ENCODE measurements around the gene MX1. TPM values are rescaled to one million over a fixed set of nuclear protein-coding genes. Genes with fewer than 3 reads are reported as not detected.

MX1 gene
- total RNA-seq, 4 donors from 2014 or later = 27.3 to 82.2 (median 61.9) TPM

GRCh38 chr21:41506005-41506594 lies 80.1 kb downstream of the MX1 start:
- peaks cover 0 to 54% (median 28%) of the 10 kb centered on the region in 4 donors for H3K4me1 ChIP-seq
- no peak for DNase-seq
- peaks cover 40% of the 10 kb centered on the region for H3K27me3 ChIP-seq
- H3K9me3 ChIP-seq = no peaks in the 10 kb centered on the region
- H3K4me3 ChIP-seq = peak overlapping the region; percentile 32 to 83 (median 60)
- intact Hi-C loops (cut with DNase I; ENCODE audit: low total_unique reads) = no loop called here
- H3K36me3 ChIP-seq = no peaks in the 10 kb centered on the region
- 44% methylated on average over 7 of the region's 7 CpGs; no CpG with 5 or more reads in 1 of the 2 donors for WGBS, 2 donors (ENCODE audit: low coverage in 1 of 2)
- TF ChIP-seq POLR2A (IDR thresholded peaks at IDR 0.05) (no peak), EP300 (IDR thresholded peaks at IDR 0.05; ENCODE audit: low read depth) (no peak), POLR2AphosphoS5 (IDR thresholded peaks at IDR 0.05) (no peak), CTCF (IDR thresholded peaks at IDR 0.05) (no peak)
- peak overlapping the region; percentile 87 to 94 (median 92) for H3K27ac ChIP-seq
- in situ Hi-C loops (cut with MboI; ENCODE audit: low pct_ligation_motif_present in 1 of 4, low pct_unique_long_range_greater_than_20kb in 1 of 4, low sequenced_read_pairs in 3 of 4) = no loop called here

- Histone ChIP-seq H3K9me3 (no peaks in the 10 kb centered on the region), H3K27ac (peak overlapping the region; percentile 87 to 94 (median 92)), H3K4me1 (peaks cover 0 to 54% (median 24%) of the 10 kb centered on the region in 4 donors), H3K36me3 (no peaks in the 10 kb centered on the region), H3K4me3 (peak overlapping the region; percentile 44 to 83 (median 60)), H3K27me3 (peaks cover 40% of the 10 kb centered on the region)
- DNase-seq = peak; percentile 56
- peak; percentile 25 for TF ChIP-seq POLR2A (IDR thresholded peaks at IDR 0.05)
- no peak for TF ChIP-seq EP300 (IDR thresholded peaks at IDR 0.05; ENCODE audit: low read depth)
- peak in 2 of 3 donors; percentile 58 to 59 for TF ChIP-seq POLR2AphosphoS5 (IDR thresholded peaks at IDR 0.05)
- no peak for TF ChIP-seq CTCF (IDR thresholded peaks at IDR 0.05)
- 6% methylated on average over 60 of the region's 64 CpGs; no CpG with 5 or more reads in 1 of the 2 donors for WGBS, 2 donors (ENCODE audit: low coverage in 1 of 2)
- intact Hi-C loops (cut with DNase I; ENCODE audit: low total_unique reads) (no loop called here), in situ Hi-C loops (cut with MboI; ENCODE audit: low pct_ligation_motif_present in 1 of 4, low pct_unique_long_range_greater_than_20kb in 1 of 4, low sequenced_read_pairs in 3 of 4) (no loop called here)
Observed at GRCh38 chr21:41506611-41507520, 80.8 kb downstream of the MX1 start.

- peak within 1 kb of the TSS; percentile 44 to 83 (median 60) for H3K4me3 ChIP-seq
- no peaks in the 10 kb centered on the region for H3K36me3 ChIP-seq
- in situ Hi-C loops (cut with MboI; ENCODE audit: low pct_ligation_motif_present in 1 of 4, low pct_unique_long_range_greater_than_20kb in 1 of 4, low sequenced_read_pairs in 3 of 4) = no loop called here
- intact Hi-C loops (cut with DNase I; ENCODE audit: low total_unique reads) = no loop called here
- peaks cover 0 to 46% (median 17%) of the 10 kb centered on the region in 4 donors for H3K4me1 ChIP-seq
- 2% methylated on average over 38 of the region's 85 CpGs; no CpG with 5 or more reads in 1 of the 2 donors for WGBS, 2 donors (ENCODE audit: low coverage in 1 of 2)
- peaks cover 40% of the 10 kb centered on the region for H3K27me3 ChIP-seq
- H3K9me3 ChIP-seq = no peaks in the 10 kb centered on the region
- peak; percentile 90 for DNase-seq
- peak within 1 kb of the TSS; percentile 87 to 94 (median 92) for H3K27ac ChIP-seq
- TF ChIP-seq CTCF (IDR thresholded peaks at IDR 0.05) = no peak
- peak; percentile 66 to 98 (median 96) for TF ChIP-seq POLR2AphosphoS5 (IDR thresholded peaks at IDR 0.05)
- peak; percentile 88 for TF ChIP-seq POLR2A (IDR thresholded peaks at IDR 0.05)
Observed at GRCh38 chr21:41507521-41508414, 81.7 kb downstream of the MX1 start, which contains the start of gene TMPRSS2. Gene TMPRSS2, minus strand, starts transcription at chr21:41508158. Its CDS starts 10,025 bp downstream, at chr21:41498133.
